GM21390 (cell line): Measurements from ENCODE around the gene HECW1.
"Not testable (repeated sequence)": the region's sequence is repeated elsewhere in the genome, so short reads cannot be mapped to it uniquely, and the experiment has no call there.

ENCODE experiments used
- ATAC-seq: cut with Tn5 transposase; IDR thresholded peaks from one replicate; pipeline ENCODE4 v1.9.1; 2021; ENCODE audit not compliant: unreplicated experiment

Gene HECW1

GRCh38 chr7:43111630-43112458, 603 bp upstream of the HECW1 start:
- no peak for ATAC-seq

- no peak for ATAC-seq
These were observed 634 bp downstream of the HECW1 start for GRCh38 chr7:43112941-43113621.

- no peak for ATAC-seq
These were observed 1.4 kb downstream of the HECW1 start for GRCh38 chr7:43113622-43114457.

- no peak for ATAC-seq
These were observed 2.0 kb downstream of the HECW1 start for GRCh38 chr7:43114458-43114780.

GRCh38 chr7:43116451-43116850, 4.0 kb downstream of the HECW1 start:
- ATAC-seq, result no peak

- no peak for ATAC-seq
These were observed 4.6 kb downstream of the HECW1 start for GRCh38 chr7:43117095-43117494.

- ATAC-seq, result no peak
These were observed 5.4 kb downstream of the HECW1 start for GRCh38 chr7:43117861-43118260.

GRCh38 chr7:43118313-43118712, 5.9 kb downstream of the HECW1 start:
- ATAC-seq, result no peak

- no peak for ATAC-seq
These were observed 7.1 kb downstream of the HECW1 start for GRCh38 chr7:43119371-43120075.

GRCh38 chr7:43121973-43122372, 9.5 kb downstream of the HECW1 start:
- no peak for ATAC-seq

- no peak for ATAC-seq
These were observed 11.0 kb downstream of the HECW1 start for GRCh38 chr7:43123457-43123856.

GRCh38 chr7:43124388-43124787, 11.9 kb downstream of the HECW1 start:
- no peak for ATAC-seq

GRCh38 chr7:43130347-43130746, 17.9 kb downstream of the HECW1 start:
- ATAC-seq, result no peak

- no peak for ATAC-seq
These were observed 22.7 kb downstream of the HECW1 start for GRCh38 chr7:43135129-43135528.

GRCh38 chr7:43136064-43136463, 23.6 kb downstream of the HECW1 start:
- ATAC-seq, result no peak

- not testable (repeated sequence) for ATAC-seq
These were observed 24.8 kb downstream of the HECW1 start for GRCh38 chr7:43137121-43137744.

- ATAC-seq, result no peak
These were observed 25.4 kb downstream of the HECW1 start for GRCh38 chr7:43137811-43138210.

- no peak for ATAC-seq
These were observed 26.3 kb downstream of the HECW1 start for GRCh38 chr7:43138710-43139109.

GRCh38 chr7:43139137-43139536, 26.7 kb downstream of the HECW1 start:
- ATAC-seq, result no peak

GRCh38 chr7:43140186-43140585, 27.7 kb downstream of the HECW1 start:
- ATAC-seq, result no peak

GRCh38 chr7:43141091-43141490, 28.6 kb downstream of the HECW1 start:
- ATAC-seq, result no peak
